ENCODE data around the gene GPR137.
A peak's percentile ranks its signal among the peaks of the same experiment; 100 is the strongest.

GPR137 gene

GRCh38 chr11:64249563-64250414, 35.9 kb upstream of the GPR137 start:
- no peak for DNase-seq

- no peak for DNase-seq
Measured at GRCh38 chr11:64250415-64251015, 35.1 kb upstream of the GPR137 start.

- peak; percentile 82 for DNase-seq
Measured at GRCh38 chr11:64251016-64251752, 34.5 kb upstream of the GPR137 start, which contains the start of gene PLCB3. PLCB3 (plus strand) TSS chr11:64251530; CDS start chr11:64251650, 120 bp downstream.

- DNase-seq = no peak
Measured at GRCh38 chr11:64251753-64252002, 34.0 kb upstream of the GPR137 start.

- DNase-seq = no peak
Measured at GRCh38 chr11:64252003-64252872, 33.4 kb upstream of the GPR137 start.

GRCh38 chr11:64253043-64253442, 32.6 kb upstream of the GPR137 start:
- DNase-seq = no peak

GRCh38 chr11:64253481-64253880, 32.2 kb upstream of the GPR137 start:
- DNase-seq = no peak

GRCh38 chr11:64254326-64254725, 31.3 kb upstream of the GPR137 start:
- DNase-seq = no peak

GRCh38 chr11:64255135-64256128, 30.2 kb upstream of the GPR137 start:
- DNase-seq = no peak

GRCh38 chr11:64256300-64256699, 29.3 kb upstream of the GPR137 start:
- DNase-seq = no peak

GRCh38 chr11:64258356-64258755, 27.3 kb upstream of the GPR137 start:
- DNase-seq = no peak

GRCh38 chr11:64258946-64259532, 26.6 kb upstream of the GPR137 start:
- no peak for DNase-seq

GRCh38 chr11:64259533-64260067, 26.0 kb upstream of the GPR137 start:
- DNase-seq = no peak

- DNase-seq = no peak
Measured at GRCh38 chr11:64260147-64260708, 25.4 kb upstream of the GPR137 start.

- no peak for DNase-seq
Measured at GRCh38 chr11:64261556-64262080, 24.0 kb upstream of the GPR137 start.

GRCh38 chr11:64262271-64263002, 23.2 kb upstream of the GPR137 start:
- DNase-seq = no peak

GRCh38 chr11:64263021-64263946, 22.4 kb upstream of the GPR137 start:
- DNase-seq = no peak

GRCh38 chr11:64263947-64264317, 21.7 kb upstream of the GPR137 start:
- no peak for DNase-seq
